Activated CD4-positive, alpha-beta T cell treated with anti-CD3 and anti-CD28 coated beads, Interleukin-2, amount 50 U/mL, for 16 hours (primary cell): Measurements from ENCODE around the gene CACNA1D.

Source experiments
- DNase-seq: peaks from one replicate; pipeline ENCODE4 v3.0.0-alpha.2; 2020

The CACNA1D gene

GRCh38 chr3:53813229-53813628 is 318.8 kb downstream of the CACNA1D start:
- no peak for DNase-seq

DNA sequence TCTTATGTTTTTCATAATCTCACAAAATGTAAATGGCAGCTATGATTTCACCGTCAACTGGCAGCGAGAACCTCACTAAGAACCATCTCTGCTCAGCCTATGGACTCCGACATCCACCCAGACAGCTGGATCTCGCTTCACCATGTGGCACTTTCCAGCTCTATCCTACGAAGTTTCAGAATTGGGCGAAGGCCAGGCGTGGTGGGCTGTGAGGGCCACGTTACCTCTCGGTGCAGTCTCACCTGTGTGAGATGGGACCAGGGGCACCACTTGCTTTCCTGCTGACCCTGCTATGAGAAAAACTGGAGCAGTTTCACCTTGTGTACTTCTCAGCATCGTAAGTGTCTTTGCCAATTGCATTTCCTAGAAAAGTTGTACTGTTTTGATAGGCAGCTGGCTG is 319.5 kb downstream of the CACNA1D start:
- DNase-seq = no peak

DNA sequence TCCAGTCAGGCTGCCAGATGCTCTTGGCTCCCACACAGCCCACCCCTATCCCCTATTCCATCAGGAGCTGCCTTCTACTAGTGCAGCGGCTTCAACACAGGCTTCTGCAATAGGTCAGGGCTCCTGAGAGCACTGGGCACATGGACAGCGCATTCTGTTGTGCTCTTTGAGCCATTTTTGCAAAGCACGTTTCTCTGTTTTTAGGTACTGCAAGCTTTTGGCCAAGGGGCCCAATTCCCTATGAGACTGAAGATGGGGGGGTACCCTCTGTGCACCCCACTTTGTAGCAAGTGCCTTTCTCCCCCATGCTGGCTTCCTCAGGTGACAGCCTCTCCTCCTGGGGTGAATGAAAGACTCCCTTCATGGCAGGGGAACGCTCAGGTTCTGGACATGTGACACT is 320.7 kb downstream of the CACNA1D start:
- DNase-seq = no peak

GRCh38 chr3:53815651-53816050 is 321.2 kb downstream of the CACNA1D start:
- DNase-seq = no peak

DNA sequence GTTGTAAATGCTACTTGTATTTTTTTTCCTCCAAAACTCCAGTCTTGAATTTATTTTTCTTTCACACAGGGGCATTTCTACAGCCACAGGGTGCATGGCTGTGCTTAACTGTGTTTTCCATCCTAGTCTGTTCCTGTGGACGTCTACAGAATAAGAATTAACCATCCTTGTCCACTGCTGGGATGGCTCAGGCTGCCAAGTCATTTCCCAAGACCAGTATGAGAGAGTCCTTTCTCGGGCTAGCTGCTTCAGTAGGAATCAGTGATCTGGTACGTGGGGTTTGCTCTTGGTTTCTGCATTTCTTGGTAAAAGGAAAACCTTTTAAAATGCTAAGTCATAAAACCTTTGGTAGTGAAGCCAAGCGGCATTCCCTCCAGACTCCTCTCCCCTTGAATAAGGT is 322.0 kb downstream of the CACNA1D start:
- no peak for DNase-seq

DNA sequence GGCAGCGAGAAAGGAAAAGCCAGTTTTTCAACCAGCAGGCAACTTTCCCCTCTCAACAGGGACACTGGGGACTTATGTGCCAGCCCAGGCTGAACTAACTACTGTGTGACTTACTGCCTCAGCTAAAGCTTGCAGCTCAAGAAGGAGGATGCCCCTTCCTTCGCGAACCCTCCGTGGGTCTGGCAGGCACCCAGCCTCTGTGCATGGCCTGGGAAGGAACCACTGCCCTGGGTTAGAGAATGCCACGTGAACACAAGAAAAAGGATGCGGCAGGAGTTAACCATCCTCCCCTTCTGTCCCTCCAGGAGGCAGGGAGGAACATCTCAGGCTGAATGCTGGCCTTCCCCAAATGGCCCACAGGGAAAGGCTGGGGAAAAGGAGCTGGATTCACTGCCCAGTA is 322.8 kb downstream of the CACNA1D start:
- no peak for DNase-seq

DNA sequence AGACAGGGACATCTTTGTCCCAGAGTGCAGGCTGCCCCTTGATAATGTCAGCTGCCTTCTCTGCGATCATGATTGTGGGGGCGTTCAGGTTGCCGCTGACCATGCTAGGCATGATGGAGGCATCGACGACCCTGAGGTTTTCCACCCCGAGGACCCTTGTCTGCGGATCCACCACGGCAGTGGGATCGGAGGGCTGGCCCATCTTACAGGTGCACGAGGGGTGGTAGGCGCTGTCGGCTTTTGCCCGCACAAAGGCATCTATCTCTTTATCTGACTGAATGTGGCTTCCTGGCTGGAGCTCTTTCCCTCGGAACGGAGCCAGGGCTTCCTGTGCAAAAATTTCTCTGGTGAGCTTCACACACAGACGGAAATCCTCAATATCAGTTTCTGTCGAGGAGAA is 323.4 kb downstream of the CACNA1D start:
- DNase-seq = no peak

DNA sequence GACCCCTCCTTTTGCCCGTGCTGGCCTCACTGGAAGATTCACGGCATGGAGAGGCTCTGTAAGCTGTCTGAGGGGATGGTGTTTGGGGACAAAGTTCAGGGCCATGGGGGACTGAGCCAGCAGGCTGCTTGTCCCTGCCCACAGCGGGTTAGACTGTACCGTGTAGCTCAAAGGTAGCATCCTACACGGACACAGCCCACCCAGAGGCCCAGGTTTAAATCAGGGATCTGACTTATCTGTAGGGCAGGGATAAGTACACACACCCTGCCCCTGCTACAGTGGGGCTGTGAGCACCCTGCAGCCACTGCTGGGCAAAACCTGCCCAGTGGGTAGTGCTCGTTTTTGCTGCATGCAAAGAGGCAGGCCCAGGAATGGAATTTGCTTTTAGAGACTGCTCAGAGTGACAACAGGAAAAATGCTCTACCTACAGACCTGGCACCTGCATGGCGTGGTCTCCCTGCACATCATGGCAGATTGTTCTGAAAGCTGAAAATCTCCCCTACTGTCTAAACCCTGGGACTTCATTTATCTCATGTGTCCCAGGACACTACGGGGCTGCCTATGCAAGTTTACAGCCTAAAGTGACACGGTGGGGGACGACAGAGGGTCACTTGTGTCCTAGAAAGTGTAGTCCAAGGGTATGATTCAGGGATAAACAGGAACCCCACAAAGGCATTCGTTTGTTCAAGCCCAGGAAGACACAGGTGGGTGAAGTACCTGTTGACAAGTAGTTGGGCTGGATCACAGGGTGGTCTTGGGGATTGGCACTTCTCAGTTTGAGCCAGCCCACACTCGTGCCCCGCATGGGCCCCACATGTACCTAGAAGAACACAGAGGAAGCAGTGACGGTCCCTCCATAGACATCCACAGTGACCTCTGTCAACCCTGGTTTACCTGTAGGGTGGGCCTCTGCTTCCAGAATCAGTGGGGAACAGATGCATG is 324.1 kb downstream of the CACNA1D start:
- no peak for DNase-seq

DNA sequence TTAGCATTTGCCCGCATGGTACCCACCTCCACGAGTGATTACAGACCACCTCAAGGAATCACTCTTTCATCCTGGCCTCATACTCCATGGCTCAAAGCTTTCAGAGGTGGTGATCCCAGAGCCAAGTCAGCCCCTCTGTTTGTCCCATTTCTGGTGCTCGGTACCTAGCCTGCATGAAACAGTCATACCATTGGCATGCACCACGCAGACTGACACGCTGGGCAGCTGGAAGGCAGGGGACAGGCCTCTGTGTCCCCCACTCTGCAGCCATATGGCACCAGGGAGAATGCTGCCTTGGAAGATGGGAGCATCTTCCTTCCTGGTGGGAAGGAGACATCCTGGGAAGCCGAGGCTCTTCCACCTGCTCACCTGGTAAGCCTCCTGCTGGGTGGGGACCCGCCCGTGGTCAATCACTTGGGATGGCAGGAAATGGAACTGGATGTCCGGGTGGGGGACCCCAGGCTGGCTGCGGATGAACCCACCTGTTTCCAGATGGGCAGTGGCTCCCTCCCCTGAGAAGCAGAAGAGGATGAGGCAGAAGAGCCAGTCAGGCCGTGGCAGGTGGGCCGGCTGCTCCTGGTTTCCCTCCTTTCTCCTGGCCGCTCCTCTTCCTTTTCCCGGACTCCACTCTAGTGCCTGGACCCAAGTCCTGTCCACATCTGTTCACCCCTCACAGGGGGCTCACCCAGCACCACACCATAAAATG is 324.9 kb downstream of the CACNA1D start:
- DNase-seq = no peak

DNA sequence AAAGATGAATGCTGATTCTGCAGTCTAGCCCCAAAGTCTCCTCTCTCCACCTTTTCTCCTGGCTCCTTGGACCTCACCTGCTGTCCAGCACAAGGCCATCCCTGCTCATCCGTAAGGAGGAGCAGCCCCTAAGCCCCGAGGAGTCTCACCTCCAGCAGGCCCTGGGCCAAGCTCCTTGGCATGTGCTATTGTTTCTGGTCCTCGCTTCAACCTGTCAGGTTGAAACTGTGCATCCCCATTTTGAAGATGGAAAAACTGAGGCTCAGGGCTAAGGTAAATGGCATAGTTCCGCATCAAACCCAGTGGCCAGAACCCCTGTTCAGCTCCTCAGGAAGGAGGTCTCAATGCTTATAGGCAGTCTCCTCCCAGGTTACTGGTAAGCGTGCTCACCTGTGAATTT is 325.7 kb downstream of the CACNA1D start:
- no peak for DNase-seq

DNA sequence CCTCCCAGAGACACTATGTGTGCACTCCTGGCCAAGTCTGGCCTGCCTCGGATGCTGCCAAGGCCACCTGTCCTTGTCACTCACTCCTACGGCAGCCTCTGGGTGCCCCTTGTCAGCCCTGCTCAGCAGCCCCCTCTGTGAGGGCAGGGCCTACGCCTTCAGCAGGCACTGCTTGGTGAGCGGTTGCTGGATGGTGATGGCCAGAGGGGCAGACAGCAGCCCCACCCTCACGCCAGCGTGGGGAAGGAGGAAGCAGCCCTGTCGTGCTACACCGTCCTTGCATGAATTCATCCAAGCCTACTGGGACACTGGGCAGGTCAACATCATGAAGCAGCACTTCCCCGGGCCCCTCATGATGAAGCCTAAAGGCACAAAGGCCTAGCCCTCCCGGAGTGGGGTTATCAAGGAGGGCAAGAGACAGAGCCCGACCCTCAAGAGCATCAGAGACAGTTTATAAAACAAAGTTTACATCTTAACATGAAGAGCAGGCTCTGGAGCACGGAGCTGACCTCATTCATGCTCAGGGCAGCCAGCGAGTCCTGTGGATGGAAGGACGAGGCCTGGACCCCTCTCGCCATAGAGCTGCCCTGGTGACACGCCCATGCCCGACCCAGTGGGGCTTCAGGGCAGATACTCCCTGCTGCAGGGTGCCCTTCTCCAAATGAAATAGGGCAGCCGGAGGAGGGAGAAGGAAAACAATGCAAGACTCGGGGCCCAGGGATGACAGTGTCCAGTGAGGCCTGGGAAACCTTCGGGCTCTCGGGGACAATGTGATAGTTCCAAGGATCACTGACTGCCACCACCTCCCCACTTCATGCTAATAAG is 326.6 kb downstream of the CACNA1D start:
- DNase-seq = no peak

DNA sequence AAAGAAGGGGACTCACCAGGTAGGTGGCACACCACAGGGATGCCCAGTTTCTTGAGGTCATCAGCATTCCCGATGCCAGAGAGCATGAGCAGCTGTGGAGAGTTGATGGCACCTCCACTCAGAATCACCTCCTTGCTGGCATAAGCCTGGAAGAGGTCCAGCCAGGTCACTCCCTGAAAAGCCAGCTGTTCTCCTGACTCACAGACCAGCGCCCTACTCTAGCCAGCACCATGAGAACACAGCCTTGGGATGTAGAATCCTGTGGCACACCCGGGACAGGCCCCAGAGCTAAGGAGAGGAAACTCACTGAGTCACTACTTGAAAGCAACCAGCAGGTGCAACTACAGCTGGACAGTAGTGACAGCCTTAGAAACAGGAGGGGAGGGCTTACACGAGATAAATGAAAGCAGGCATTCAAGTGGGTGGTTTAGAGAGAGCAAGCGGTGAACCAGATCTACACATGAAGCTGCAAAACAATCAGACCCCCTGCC is 327.3 kb downstream of the CACNA1D start:
- no peak for DNase-seq

DNA sequence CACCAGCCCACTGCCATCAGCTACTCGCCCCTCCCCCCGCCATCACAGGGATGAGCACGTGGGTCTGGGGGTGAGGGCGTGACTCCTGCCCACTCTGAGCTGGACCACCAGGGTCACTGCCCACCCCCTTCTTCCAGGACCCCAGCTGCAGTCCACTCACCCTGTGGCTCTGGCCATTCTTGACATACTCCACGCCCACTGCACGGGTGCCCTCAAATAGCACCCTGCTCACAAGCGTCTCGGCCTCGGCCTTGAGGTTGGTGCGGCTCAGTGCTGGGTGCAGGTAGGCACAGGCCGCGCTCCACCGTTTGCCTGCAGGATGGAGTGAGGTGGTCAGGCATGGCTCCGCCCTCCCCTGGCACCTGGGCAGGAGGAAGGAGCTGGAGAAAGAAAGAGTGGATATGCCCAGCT is 327.9 kb downstream of the CACNA1D start:
- no peak for DNase-seq

- no peak for DNase-seq
These were observed 328.9 kb downstream of the CACNA1D start for GRCh38 chr3:53823026-53823955.

DNA sequence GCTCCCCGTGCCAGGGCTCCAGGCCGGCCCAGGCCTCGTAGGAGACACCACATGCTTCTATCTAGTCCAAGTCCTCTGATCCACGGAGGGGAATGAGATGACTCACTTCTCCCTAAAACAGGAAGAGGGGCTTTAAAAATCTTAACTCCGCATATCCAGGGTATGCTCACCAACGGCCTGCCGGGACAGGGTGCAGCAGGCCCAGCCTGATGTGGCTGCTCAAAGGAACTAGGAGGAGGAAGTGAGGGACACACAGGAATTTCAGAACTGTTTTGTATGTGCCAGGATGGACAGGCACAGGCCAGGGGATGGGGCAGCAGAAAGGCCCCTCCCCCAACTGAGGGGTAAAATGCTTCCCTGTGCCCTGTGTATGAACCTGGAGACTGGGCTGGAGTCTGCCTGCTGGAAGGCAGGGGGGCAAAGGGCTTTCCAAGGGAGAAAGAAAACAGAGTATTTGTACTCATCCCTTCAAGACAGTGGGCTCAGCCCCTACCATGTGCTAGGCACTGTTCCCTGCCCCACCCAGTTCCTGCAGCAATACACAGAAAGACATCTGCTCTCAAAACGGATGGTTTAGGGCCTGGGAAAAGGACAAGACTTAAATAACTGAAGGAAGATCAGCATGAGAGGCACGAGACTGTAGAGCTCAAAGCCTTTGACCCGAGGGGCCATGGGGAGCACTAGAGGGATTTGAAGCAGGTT is 329.7 kb downstream of the CACNA1D start:
- DNase-seq = no peak

GRCh38 chr3:53824795-53825194 is 330.4 kb downstream of the CACNA1D start:
- DNase-seq = no peak

DNA sequence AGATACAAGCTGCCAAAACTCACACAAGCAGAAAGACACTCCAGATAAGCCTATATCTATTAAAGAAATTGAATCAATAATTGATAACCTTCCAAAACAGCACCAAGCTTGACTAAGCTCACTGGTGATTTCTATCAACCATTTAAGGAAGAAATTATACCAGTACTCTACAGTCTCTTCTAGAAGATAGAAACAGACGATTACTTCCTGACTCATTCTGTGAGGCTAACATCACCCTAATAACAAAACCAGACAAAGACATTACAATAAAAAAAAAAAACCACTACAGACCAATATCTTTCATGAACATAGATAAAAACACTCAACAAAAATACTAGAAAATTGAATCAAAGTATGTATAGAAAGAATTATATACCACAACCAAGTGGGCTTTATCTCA is 331.6 kb downstream of the CACNA1D start:
- DNase-seq = no peak

DNA sequence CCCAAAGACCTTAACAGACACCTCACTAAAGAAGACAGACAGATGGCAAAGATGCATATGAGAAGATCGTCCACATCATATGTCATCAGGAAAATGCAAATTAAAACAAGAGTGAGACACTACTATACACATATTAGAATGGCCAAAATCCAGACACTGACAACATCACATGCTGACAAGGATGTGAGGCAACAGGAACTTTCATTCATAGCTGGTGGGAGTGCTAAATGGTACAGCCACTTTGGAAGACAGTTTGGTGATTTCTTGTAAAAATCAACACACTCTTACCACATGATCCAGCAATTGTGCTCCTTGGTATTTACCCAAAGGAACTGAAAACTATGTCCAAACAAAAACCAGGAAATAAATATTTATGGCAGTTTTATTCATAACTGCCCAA is 334.2 kb downstream of the CACNA1D start:
- no peak for DNase-seq

- DNase-seq = no peak
These were observed 335.2 kb downstream of the CACNA1D start for GRCh38 chr3:53829605-53830004.

- no peak for DNase-seq
These were observed 336.5 kb downstream of the CACNA1D start for GRCh38 chr3:53830944-53831343.

DNA sequence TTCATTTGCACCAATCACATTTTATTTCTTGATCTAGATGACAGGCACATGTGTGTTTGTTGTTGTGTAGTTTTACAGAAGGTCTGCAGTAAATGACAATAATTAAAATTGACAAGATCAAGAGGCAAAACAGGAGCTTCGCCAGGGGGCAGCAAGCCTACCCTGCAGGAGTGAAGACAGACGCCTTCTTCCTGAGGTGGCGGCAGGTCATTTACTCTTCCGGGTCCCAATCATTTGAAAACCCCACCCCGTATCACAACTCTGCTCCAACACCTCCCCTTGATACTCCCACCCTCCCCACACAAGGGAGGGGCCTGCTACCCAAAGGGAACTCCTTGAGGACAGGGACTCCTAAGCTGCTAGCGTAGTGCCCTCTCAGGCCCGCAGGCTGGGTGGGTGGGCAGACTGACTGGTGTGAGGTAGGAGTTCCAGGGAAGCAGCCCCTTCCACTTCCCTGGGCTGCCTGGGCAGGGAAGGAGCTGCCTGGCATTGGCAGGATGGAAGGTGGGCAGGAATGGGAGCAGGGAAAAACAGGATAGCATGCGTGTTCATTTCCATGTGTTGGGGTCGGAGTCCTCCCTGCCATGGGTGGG is 338.7 kb downstream of the CACNA1D start:
- no peak for DNase-seq
